ENCODE data around the gene CBLC. TPM values are rescaled to one million over a fixed set of nuclear protein-coding genes. Genes with fewer than 3 reads are reported as not detected.
A peak's percentile ranks its signal among the peaks of the same experiment; 100 is the strongest.

CBLC gene
- total and polyA plus RNA-seq, 2 of the 4 experiments (the other 2 are of a cell fraction), result not detected

GRCh38 chr19:44765949-44766335, 11.7 kb upstream of the CBLC start:
- no peak overlapping the region for H4K91ac ChIP-seq (ENCODE audit: insufficient read depth, low read depth, low read length)
- ATAC-seq (ENCODE audit: low read depth) (no peak), DNase-seq (no peak)
- no peaks in the 10 kb centered on the region for H3K4me1 ChIP-seq (ENCODE audit: control insufficient read depth, insufficient read depth, low read length)
- no peak overlapping the region for H4K5ac ChIP-seq (ENCODE audit: low read depth, low read length)
- H3K9me1 ChIP-seq (ENCODE audit: insufficient read depth, low read length), result no peaks in the 10 kb centered on the region; the same call in 1 of the 2 replicates
- H2BK120ac ChIP-seq (ENCODE audit: low read depth, low read length), result no peak overlapping the region
- no peak overlapping the region for H4K8ac ChIP-seq (ENCODE audit: low read depth in 2 of 2, low read length in 2 of 2)
- no peaks in the 10 kb centered on the region for H4K20me1 ChIP-seq (ENCODE audit: insufficient read depth, low read length)
- no peak overlapping the region for H3K18ac ChIP-seq (ENCODE audit: low read depth, low read length)
- H3K9ac ChIP-seq (ENCODE audit: low read depth, low read length), result no peak overlapping the region
- no peak overlapping the region for H3K4me2 ChIP-seq (ENCODE audit: low read depth, low read length)
- H3K4me3 ChIP-seq (ENCODE audit: insufficient read depth, low read depth, low read length), result no peak overlapping the region
- no TSS peak for BruUV-seq (replicated peaks)
- H3K27me3 ChIP-seq (ENCODE audit: control insufficient read depth, insufficient read depth, low read length), result no peaks in the 10 kb centered on the region
- H2BK5ac ChIP-seq (ENCODE audit: low read depth, low read length, poor library complexity, severe bottlenecking), result no peak overlapping the region
- H3K23ac ChIP-seq (ENCODE audit: low read depth, low read length), result no peak overlapping the region
- H2AFZ ChIP-seq (replicated peaks; ENCODE audit: low read length, poor library complexity), result no peak overlapping the region
- H2AK9ac ChIP-seq (replicated peaks; ENCODE audit: low read depth, low read length, poor library complexity), result no peak overlapping the region
- no peak overlapping the region for H3K56ac ChIP-seq (ENCODE audit: extremely low read depth, insufficient read depth, low read length)
- in situ Hi-C loops (cut with MboI; ENCODE audit: low sequenced_read_pairs) (no loop called here), intact Hi-C loops (cut with micrococcal nuclease) (no loop called here), dilution Hi-C loops (cut with HindIII; ENCODE audit: low sequenced_read_pairs, unreplicated experiment) (no loop called here)
- no peak overlapping the region for H2BK20ac ChIP-seq (ENCODE audit: low read depth, low read length)
- 100% methylated on average over 1 of the region's 3 CpGs; no CpG with 5 or more reads in 1 of the 2 experiments for WGBS, 2 experiments (ENCODE audit: extremely low coverage in 2 of 2, insufficient read length in 1 of 2)
- H3K79me1 ChIP-seq (ENCODE audit: low read depth in 1 of 2, low read length in 2 of 2), result no peaks in the 10 kb centered on the region
- H3K9me3 ChIP-seq (ENCODE audit: control insufficient read depth, insufficient read depth, low read length), result peaks cover 3% of the 10 kb centered on the region; the same call in 1 of the 2 replicates
- no peak overlapping the region for H2BK15ac ChIP-seq (ENCODE audit: low read depth, low read length)
- ChIA-PET CTCF (interaction anchor here (0.6 to 4.0 kb wide), 3 partner anchors 30 to 77 kb away, joined by 3 to 23 read pairs (median 5); no protein-coding TSS in a partner anchor), POLR2A (ENCODE audit: unreplicated experiment) (no interaction called here)
- H2AK5ac ChIP-seq (ENCODE audit: low read depth, low read length), result peak overlapping the region; percentile 66
- H3K14ac ChIP-seq (replicated peaks; ENCODE audit: low read depth, low read length), result no peak overlapping the region
- TF ChIP-seq MAFK (IDR thresholded peaks at IDR 0.05; ENCODE audit: low read depth, low read length) (no peak), SMC3 (IDR thresholded peaks at IDR 0.05; ENCODE audit: low read depth, low read length) (no peak), BHLHE40 (IDR thresholded peaks at IDR 0.05; ENCODE audit: low read depth, low read length) (no peak), MXI1 (IDR thresholded peaks at IDR 0.05; ENCODE audit: borderline replicate concordance, low read depth, low read length) (no peak), RCOR1 (IDR thresholded peaks at IDR 0.05; ENCODE audit: insufficient replicate concordance, low read length) (no peak), CEBPB (IDR thresholded peaks at IDR 0.05; ENCODE audit: low read depth, low read length) (no peak), RAD21 (IDR thresholded peaks at IDR 0.05; ENCODE audit: low read length) (no peak), CHD1 (IDR thresholded peaks at IDR 0.05; ENCODE audit: low read depth, low read length) (no peak), NFE2L2 (IDR thresholded peaks at IDR 0.05; ENCODE audit: low read depth, low read length) (no peak), MAZ (IDR thresholded peaks at IDR 0.05; ENCODE audit: borderline replicate concordance, low read depth, low read length) (no peak), FOS (IDR thresholded peaks at IDR 0.05; ENCODE audit: low read depth, low read length) (no peak), RFX5 (IDR thresholded peaks at IDR 0.05; ENCODE audit: low read depth, low read length) (no peak), POLR2A (IDR thresholded peaks at IDR 0.05; ENCODE audit: low read depth, low read length) (no peak)
- TF ChIP-seq, protein P1, sequence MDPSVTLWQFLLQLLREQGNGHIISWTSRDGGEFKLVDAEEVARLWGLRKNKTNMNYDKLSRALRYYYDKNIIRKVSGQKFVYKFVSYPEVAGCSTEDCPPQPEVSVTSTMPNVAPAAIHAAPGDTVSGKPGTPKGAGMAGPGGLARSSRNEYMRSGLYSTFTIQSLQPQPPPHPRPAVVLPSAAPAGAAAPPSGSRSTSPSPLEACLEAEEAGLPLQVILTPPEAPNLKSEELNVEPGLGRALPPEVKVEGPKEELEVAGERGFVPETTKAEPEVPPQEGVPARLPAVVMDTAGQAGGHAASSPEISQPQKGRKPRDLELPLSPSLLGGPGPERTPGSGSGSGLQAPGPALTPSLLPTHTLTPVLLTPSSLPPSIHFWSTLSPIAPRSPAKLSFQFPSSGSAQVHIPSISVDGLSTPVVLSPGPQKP (IDR thresholded peaks at IDR 0.05; ENCODE audit: borderline replicate concordance, low read depth, low read length), result no peak
- TF ChIP-seq, protein P2, sequence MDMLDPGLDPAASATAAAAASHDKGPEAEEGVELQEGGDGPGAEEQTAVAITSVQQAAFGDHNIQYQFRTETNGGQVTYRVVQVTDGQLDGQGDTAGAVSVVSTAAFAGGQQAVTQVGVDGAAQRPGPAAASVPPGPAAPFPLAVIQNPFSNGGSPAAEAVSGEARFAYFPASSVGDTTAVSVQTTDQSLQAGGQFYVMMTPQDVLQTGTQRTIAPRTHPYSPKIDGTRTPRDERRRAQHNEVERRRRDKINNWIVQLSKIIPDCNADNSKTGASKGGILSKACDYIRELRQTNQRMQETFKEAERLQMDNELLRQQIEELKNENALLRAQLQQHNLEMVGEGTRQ (IDR thresholded peaks at IDR 0.05; ENCODE audit: low read depth, low read length), result no peak
- TF ChIP-seq, protein P3, sequence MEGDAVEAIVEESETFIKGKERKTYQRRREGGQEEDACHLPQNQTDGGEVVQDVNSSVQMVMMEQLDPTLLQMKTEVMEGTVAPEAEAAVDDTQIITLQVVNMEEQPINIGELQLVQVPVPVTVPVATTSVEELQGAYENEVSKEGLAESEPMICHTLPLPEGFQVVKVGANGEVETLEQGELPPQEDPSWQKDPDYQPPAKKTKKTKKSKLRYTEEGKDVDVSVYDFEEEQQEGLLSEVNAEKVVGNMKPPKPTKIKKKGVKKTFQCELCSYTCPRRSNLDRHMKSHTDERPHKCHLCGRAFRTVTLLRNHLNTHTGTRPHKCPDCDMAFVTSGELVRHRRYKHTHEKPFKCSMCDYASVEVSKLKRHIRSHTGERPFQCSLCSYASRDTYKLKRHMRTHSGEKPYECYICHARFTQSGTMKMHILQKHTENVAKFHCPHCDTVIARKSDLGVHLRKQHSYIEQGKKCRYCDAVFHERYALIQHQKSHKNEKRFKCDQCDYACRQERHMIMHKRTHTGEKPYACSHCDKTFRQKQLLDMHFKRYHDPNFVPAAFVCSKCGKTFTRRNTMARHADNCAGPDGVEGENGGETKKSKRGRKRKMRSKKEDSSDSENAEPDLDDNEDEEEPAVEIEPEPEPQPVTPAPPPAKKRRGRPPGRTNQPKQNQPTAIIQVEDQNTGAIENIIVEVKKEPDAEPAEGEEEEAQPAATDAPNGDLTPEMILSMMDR (conservative IDR thresholded peaks at IDR 0.05; ENCODE audit: low read depth, low read length), result no peak
- no peak overlapping the region for H3K4ac ChIP-seq (ENCODE audit: low read depth, low read length)
- H3K27ac ChIP-seq (ENCODE audit: insufficient read depth, low read length), result no peak overlapping the region
- 0 out of 2 replicates have a peak, but pooled peaks cover 3% of the 10 kb centered on the region for H3K36me3 ChIP-seq (ENCODE audit: control insufficient read depth, insufficient read depth, low read length)

All from IMR-90 (cell line).